ENCODE data around the gene INO80D.
"Not testable (repeated sequence)": the region's sequence is repeated elsewhere in the genome, so short reads cannot be mapped to it uniquely, and the experiment has no call there.

The INO80D gene

GRCh38 chr2:206023183-206023582 is 62.8 kb downstream of the INO80D start:
- no peaks in the 10 kb centered on the region for H3K27me3 Mint-ChIP-seq
- no peak overlapping the region for H3K4me3 Mint-ChIP-seq
- H3K27ac Mint-ChIP-seq, result no peak overlapping the region
- no peaks in the 10 kb centered on the region for H3K9me3 Mint-ChIP-seq
- H3K4me1 Mint-ChIP-seq (ENCODE audit: low read depth), result no peaks in the 10 kb centered on the region
- peaks cover 28% of the 10 kb centered on the region for H3K36me3 Mint-ChIP-seq (ENCODE audit: low read depth)

- no peak overlapping the region for H3K27ac Mint-ChIP-seq
- no peak overlapping the region for H3K4me3 Mint-ChIP-seq
- no peaks in the 10 kb centered on the region for H3K27me3 Mint-ChIP-seq
- peaks cover 54% of the 10 kb centered on the region for H3K36me3 Mint-ChIP-seq (ENCODE audit: low read depth)
- H3K4me1 Mint-ChIP-seq (ENCODE audit: low read depth), result no peaks in the 10 kb centered on the region
- peaks cover 6% of the 10 kb centered on the region for H3K9me3 Mint-ChIP-seq
Observed at GRCh38 chr2:206020171-206020570, 65.8 kb downstream of the INO80D start.

GRCh38 chr2:206015746-206016145 is 70.2 kb downstream of the INO80D start:
- H3K4me3 Mint-ChIP-seq; H3K9me3 Mint-ChIP-seq; H3K4me1 Mint-ChIP-seq (ENCODE audit: low read depth): not testable (repeated sequence)

GRCh38 chr2:206011795-206012194 is 74.2 kb downstream of the INO80D start:
- peak overlapping the region; percentile 0 for H3K27ac Mint-ChIP-seq
- peaks cover 5% of the 10 kb centered on the region for H3K9me3 Mint-ChIP-seq
- no peaks in the 10 kb centered on the region for H3K4me1 Mint-ChIP-seq (ENCODE audit: low read depth)
- no peak overlapping the region for H3K4me3 Mint-ChIP-seq
- H3K36me3 Mint-ChIP-seq (ENCODE audit: low read depth), result peaks cover 64% of the 10 kb centered on the region
- no peaks in the 10 kb centered on the region for H3K27me3 Mint-ChIP-seq

More at GRCh38 chr2:206015746-206016145, 70.2 kb downstream of the INO80D start:
- not testable (repeated sequence) for H3K27ac Mint-ChIP-seq, H3K27me3 Mint-ChIP-seq
- H3K36me3 Mint-ChIP-seq (ENCODE audit: low read depth), result peaks cover 67% of the 10 kb centered on the region

- no peaks in the 10 kb centered on the region for H3K9me3 Mint-ChIP-seq
- H3K4me3 Mint-ChIP-seq, result no peak overlapping the region
- H3K4me1 Mint-ChIP-seq (ENCODE audit: low read depth), result no peaks in the 10 kb centered on the region
- no peaks in the 10 kb centered on the region for H3K27me3 Mint-ChIP-seq
- no peak overlapping the region for H3K27ac Mint-ChIP-seq
- peaks cover 61% of the 10 kb centered on the region for H3K36me3 Mint-ChIP-seq (ENCODE audit: low read depth)
Observed at GRCh38 chr2:206011018-206011614, 74.9 kb downstream of the INO80D start.

- Mint-ChIP-seq H3K36me3 (ENCODE audit: low read depth) (peaks cover 54% of the 10 kb centered on the region), H3K4me3 (no peak overlapping the region), H3K27me3 (no peaks in the 10 kb centered on the region), H3K4me1 (ENCODE audit: low read depth) (peaks cover under 1% of the 10 kb centered on the region), H3K9me3 (no peaks in the 10 kb centered on the region), H3K27ac (no peak overlapping the region)
Observed at GRCh38 chr2:206004004-206004693, 81.8 kb downstream of the INO80D start.

- Mint-ChIP-seq H3K4me1 (ENCODE audit: low read depth) (peaks cover 7% of the 10 kb centered on the region), H3K36me3 (ENCODE audit: low read depth) (peaks cover 51% of the 10 kb centered on the region), H3K27ac (no peak overlapping the region), H3K27me3 (no peaks in the 10 kb centered on the region), H3K9me3 (no peaks in the 10 kb centered on the region), H3K4me3 (no peak overlapping the region)
Observed at GRCh38 chr2:206002440-206002839, 83.5 kb downstream of the INO80D start.

DNA sequence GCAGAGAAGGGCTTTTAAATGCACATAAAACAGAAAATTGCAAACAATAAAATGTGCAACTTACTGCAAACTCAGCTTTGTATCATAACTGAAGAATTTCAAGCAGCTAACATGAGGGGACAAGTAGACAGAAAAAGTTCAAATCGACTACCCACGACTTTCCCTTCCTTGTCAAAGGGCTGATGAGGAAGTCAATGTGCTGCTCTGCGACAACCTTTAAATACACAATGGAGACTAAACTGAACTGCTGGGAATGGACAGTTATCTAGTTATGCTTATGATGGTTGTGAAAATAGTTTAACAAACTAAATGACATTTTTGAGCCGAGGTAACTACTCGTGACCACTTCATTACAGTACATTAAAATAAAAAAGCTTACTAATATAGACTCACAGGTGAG is 84.1 kb downstream of the INO80D start:
- H3K4me1 Mint-ChIP-seq (ENCODE audit: low read depth), result peaks cover 7% of the 10 kb centered on the region
- no peak overlapping the region for H3K27ac Mint-ChIP-seq
- no peaks in the 10 kb centered on the region for H3K9me3 Mint-ChIP-seq
- no peaks in the 10 kb centered on the region for H3K27me3 Mint-ChIP-seq
- H3K36me3 Mint-ChIP-seq (ENCODE audit: low read depth), result peaks cover 46% of the 10 kb centered on the region
- H3K4me3 Mint-ChIP-seq, result no peak overlapping the region

- no peaks in the 10 kb centered on the region for H3K9me3 Mint-ChIP-seq
- peaks cover 47% of the 10 kb centered on the region for H3K36me3 Mint-ChIP-seq (ENCODE audit: low read depth)
- peaks cover 7% of the 10 kb centered on the region for H3K4me1 Mint-ChIP-seq (ENCODE audit: low read depth)
- no peaks in the 10 kb centered on the region for H3K27me3 Mint-ChIP-seq
- H3K4me3 Mint-ChIP-seq, result no peak overlapping the region
- no peak overlapping the region for H3K27ac Mint-ChIP-seq
Observed at GRCh38 chr2:206000776-206001175, 85.2 kb downstream of the INO80D start.

DNA sequence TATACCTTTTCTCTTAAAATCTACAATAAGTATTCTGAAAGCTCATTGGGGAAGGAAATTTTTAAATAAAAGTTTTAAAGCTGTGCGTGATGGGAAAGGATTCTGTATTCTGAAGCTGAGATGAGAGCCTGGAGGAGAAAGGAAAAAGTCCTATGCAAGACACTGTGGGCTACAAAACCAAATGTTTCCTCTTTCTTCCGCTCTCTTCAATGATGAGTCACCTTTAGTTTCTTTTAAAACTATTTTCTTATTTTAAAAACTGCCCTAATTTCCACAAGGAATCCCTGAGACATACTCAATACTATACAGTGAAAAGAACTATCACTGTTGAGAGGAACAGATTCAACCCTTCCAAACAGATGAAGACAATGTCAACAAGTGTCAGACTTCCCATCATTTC is 87.4 kb downstream of the INO80D start:
- no peaks in the 10 kb centered on the region for H3K9me3 Mint-ChIP-seq
- H3K4me1 Mint-ChIP-seq (ENCODE audit: low read depth), result peaks cover 7% of the 10 kb centered on the region
- no peak overlapping the region for H3K4me3 Mint-ChIP-seq
- H3K27me3 Mint-ChIP-seq, result no peaks in the 10 kb centered on the region
- H3K27ac Mint-ChIP-seq, result peak overlapping the region; percentile 57
- peaks cover 42% of the 10 kb centered on the region for H3K36me3 Mint-ChIP-seq (ENCODE audit: low read depth)

- Mint-ChIP-seq H3K9me3 (no peaks in the 10 kb centered on the region), H3K4me1 (ENCODE audit: low read depth) (peaks cover 7% of the 10 kb centered on the region), H3K27me3 (no peaks in the 10 kb centered on the region), H3K27ac (no peak overlapping the region), H3K4me3 (no peak overlapping the region), H3K36me3 (ENCODE audit: low read depth) (peaks cover 45% of the 10 kb centered on the region)
Observed at GRCh38 chr2:205996161-205996560, 89.8 kb downstream of the INO80D start.

DNA sequence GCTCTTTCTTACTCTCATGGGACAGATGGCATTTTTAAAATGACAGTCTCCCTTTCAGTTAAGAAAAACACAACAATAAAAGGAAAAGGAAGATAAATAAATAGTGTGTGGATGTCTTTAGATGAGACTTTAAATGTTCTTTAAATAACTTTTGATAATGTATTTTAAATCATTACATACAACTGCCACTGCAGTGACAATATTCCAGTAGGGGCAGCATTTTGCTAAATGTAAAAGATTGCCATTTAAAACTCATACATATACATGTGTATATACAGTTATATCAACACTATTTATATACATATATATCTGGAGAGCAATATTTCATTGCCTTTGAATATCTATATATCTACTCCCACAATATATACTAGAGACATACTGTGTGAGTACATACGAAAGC is 90.7 kb downstream of the INO80D start:
- H3K27me3 Mint-ChIP-seq, result no peaks in the 10 kb centered on the region
- no peaks in the 10 kb centered on the region for H3K9me3 Mint-ChIP-seq
- peaks cover 7% of the 10 kb centered on the region for H3K4me1 Mint-ChIP-seq (ENCODE audit: low read depth)
- H3K4me3 Mint-ChIP-seq, result no peak overlapping the region
- peaks cover 45% of the 10 kb centered on the region for H3K36me3 Mint-ChIP-seq (ENCODE audit: low read depth)
- no peak overlapping the region for H3K27ac Mint-ChIP-seq

DNA sequence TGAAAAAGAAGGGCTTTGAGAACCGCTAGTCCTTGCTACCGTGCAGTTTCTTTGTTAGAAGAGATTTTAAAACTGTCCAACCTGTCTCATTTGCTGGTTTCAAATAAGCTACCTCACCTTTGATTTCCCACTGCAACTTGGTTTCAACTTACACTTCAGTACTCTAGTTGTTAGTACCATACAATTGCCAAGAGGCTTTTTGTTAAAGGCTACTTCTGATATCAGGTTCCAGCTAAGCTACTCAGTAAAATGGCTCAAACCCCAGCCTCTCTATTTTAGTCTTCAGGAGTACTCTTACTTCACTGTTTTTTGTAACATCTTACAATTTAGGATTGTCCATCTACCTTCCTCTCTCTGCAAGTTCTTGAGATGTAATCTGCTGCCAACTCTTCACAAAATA is 91.6 kb downstream of the INO80D start:
- H3K27me3 Mint-ChIP-seq, result no peaks in the 10 kb centered on the region
- H3K4me1 Mint-ChIP-seq (ENCODE audit: low read depth), result peaks cover 7% of the 10 kb centered on the region
- no peak overlapping the region for H3K27ac Mint-ChIP-seq

GRCh38 chr2:205990104-205990503 is 95.9 kb downstream of the INO80D start:
- Mint-ChIP-seq H3K4me1 (ENCODE audit: low read depth) (no peaks in the 10 kb centered on the region), H3K36me3 (ENCODE audit: low read depth) (peaks cover 25% of the 10 kb centered on the region), H3K9me3 (no peaks in the 10 kb centered on the region), H3K4me3 (no peak overlapping the region), H3K27me3 (no peaks in the 10 kb centered on the region), H3K27ac (peak overlapping the region; percentile 27)

More for the DNA sequence above, 91.6 kb downstream of the INO80D start:
- Mint-ChIP-seq H3K36me3 (ENCODE audit: low read depth) (peaks cover 45% of the 10 kb centered on the region), H3K4me3 (no peak overlapping the region), H3K9me3 (no peaks in the 10 kb centered on the region)

DNA sequence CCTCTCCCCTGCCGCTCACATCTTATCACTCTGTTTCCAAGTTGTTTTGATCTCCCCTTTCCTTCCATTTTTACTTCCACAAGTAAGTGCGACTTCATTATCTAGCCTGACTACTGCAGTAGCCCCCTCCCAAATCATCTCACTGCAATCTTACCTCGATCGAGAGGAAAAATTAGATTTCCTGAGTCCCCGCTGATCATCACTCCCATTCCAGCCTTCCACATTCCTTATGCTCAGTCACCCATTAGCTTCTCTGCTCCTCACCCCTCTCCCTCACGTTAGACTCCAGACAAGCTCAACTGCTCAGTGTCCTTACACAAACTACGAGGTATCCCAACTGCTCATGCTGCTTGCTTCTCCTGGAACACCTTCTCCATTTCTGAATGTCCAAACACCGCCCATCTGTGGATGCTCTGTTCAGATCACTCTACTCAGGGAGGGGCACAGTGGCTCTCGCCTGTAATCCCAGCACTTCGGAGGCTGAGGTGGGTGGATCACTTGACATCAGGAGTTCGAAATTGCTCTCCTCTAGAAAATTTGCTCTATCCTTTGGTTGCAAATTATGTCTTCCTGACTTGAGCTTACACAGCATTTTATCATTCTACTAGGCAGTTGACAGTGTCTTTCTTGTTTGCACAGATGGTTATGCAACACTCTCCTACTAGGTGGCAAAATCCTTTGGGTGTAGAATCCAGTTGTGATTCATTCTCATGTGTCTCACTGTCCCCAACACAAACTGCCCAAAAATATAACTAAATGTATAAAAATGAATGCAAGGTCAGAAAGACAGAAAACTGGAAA is 96.5 kb downstream of the INO80D start:
- Mint-ChIP-seq H3K4me1 (ENCODE audit: low read depth) (no peaks in the 10 kb centered on the region), H3K36me3 (ENCODE audit: low read depth) (peaks cover 19% of the 10 kb centered on the region), H3K27ac (no peak overlapping the region), H3K9me3 (no peaks in the 10 kb centered on the region), H3K27me3 (no peaks in the 10 kb centered on the region), H3K4me3 (no peak overlapping the region)
